GM18511 (cell line): ENCODE data around the gene MIB2.
"Not testable (repeated sequence)": the region's sequence is repeated elsewhere in the genome, so short reads cannot be mapped to it uniquely, and the experiment has no call there.

ENCODE experiments used
- ATAC-seq: cut with Tn5 transposase; IDR thresholded peaks from one replicate; pipeline ENCODE4 v1.9.1; 2021; ENCODE audit warnings: mild to moderate bottlenecking, moderate library complexity; ENCODE audit not compliant: unreplicated experiment

Gene MIB2

DNA sequence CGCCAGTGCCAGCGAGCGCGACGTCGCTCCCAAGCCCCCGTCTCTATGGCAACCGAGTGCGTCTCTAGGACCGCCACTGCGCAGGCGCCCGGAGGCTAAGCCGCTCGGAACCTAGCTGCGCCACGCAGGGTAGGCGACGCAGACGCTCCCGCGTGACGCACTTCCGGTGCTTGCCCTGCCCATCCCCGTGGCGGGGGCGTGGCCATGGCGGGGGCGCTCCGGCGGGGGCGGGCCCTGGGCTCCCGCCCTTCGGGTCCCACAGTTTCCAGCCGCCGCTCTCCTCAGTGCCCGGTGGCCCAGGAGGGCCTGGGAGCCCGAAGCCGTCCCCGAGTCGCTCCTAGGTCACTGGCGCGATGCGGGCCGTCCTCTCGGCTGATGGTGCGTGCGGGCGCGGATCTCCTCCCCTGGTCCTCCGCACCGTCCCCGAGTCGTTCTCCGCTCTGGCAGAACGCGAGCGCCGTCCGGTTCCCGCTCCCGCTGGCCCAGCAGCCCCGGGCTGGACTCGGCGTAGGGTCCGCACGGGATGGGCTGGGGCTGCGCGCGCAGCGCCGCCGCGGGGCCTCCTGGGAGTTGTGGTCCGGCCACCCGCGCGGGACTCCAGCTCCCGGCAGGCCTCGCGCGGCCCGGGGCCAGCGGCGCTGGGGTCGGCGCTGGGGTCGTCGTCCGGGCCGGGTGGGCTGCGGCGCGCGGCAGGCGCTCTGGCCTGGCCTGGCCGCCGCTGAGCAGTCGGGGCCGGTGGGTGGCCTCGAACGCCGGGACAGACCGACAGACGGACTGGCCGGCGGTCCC lies at the start of gene MIB2:
Gene MIB2 (plus strand): TSS at position 245 of the 789 bp plus-strand sequence. CDS start 7,953 bp downstream, outside the sequence.
- ATAC-seq = peak; percentile 85

DNA sequence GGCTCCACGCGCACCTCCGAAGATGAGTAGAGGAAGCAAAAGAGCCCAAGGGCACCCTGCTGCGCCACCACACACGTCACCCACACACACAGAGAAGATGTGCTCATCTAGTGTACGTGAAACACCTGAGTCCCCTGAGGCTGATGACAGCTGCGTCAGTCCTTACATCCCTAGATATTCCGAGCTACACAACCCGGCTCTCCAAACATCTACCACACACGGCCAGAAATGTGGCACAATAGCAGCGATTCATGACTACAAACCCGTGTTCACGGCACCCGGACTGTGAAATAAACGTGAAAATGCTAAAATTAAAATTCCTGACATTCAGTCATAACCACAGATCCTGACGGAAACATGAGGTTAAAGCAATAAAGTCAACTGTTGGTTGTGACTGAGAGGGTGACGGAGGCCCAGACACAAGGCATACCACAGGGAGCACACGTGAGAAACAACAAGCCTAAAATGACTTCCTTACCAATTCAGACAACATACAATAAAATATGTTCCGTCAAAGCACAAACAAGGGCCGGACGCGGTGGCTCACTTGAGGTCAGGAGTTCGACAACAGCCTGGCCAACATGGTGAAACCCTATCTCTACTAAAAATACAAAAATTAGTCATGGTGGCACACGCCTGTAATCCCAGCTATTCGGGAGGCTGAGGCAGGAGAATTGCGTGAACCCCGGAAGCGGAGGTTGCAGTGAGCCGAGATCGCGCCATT lies 48.0 kb upstream of the MIB2 start:
- no peak for ATAC-seq

DNA sequence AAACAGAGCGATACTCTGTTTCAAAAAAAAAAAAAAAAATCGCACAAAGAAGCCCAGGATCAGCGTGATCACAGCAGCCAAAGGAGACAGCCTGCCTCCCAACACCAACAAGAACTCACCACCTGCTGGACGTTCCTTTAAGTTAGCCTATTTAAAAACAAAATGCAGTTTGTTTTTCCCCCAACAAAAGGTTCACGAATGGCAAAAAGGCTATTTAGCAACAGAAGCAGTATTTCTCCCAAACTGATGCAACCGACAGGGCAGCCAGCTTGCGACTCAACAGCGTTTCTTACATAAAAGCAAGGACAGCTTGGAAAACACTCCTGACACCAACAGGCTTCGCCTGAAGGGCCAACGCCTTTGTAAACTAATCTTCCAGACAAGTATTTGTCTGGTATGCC lies 47.4 kb upstream of the MIB2 start:
- ATAC-seq = no peak

DNA sequence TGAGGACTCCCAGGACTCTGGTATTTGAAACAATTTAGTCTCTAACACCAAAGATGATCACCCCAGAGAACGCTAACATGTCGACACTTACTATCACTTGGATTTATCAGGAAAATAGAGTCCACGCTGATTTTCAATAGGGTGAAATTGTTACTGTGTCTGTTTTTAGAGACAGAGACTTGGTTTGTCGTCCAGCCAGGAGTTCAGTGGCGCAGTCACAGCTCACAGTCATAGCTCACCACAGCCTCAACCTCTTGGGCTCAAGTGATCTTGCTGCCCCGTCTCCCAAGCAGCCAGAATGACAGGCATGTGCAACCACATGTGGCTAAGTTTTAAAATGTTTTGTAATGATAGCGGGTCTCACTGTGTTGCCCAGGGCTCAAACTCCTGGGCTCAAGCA lies 46.0 kb upstream of the MIB2 start:
- no peak for ATAC-seq

DNA sequence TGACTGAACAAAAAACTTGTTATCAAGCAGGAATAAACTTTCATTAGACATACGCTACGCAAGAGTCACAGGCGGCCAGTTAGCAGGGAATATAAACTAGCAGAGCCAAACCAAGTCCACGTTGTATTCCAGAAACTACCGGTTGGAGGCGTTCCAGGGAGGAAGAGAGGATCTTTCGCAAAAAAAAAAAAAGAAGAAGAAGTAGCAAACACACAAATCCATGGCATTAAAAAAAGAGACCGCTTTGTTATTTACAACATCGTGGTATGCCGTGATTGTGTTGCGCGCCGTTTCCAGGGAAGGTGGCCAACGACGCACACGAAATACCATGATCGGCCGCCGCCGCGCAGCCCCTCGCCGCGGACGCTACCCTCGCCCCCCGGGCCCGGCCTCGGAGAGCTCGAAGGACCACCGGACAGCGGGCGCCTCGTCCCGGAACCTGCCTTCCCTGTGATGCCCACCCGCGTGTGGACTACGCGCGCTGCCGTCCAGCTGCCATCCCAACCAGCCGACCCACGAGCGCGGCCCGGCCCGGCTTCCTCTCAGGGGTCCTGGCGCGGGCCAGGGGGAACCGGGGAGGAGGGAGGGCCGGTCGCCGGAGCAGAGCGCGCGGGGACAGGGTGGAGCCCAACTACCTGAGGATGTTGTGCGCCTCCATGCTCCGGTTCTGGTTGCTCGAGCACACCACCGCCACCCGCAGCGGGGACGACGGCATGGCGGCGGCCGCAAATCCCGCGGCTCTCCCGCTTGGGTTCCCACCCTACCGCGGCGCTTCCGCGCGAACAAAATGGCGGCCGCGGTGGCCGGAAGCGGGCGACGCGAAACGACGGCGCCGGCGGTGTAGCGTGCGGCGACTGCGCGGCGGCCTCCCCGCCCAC lies 41.2 kb upstream of the MIB2 start:
- ATAC-seq = peak; percentile 78

DNA sequence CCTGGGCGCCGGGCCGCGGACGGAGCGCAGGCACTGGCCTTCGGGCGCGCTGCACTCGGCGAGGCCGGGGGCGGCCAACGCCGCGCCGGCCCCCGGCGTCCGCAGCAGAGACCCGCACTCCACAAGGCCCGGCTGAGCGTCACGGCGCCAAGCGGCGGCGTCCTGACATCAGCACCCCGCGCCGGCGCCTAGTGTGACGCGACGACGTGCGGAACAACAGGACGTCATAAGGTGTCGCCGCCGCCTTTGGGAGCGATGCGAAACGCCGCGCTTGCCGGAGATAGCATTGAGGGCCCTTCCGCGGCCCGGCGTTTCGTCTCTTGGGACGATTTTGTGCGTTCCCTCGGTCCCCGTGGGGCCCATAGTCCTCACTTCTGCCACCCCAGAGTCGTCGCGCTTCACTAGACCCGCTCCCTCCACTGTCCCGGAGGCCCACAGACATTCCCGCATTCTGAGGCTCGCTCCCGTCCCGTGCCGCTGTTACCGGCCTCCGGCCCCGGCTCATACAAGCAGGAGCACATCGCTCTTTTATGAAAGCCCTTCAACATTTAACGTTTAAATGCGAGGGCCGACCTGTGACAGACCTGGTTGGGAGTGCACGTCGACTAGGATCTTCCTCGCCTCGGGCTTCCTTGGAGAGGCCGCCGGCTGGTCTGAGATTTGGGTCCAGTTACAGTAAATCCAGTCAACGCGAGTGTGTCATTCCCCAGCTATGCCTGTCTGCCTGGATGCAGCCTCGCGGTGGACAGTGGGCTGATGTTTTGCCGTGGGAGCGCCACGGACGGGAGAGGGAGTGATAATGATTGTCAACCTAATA lies 40.4 kb upstream of the MIB2 start, which contains the start of gene SSU72:
Gene SSU72 (minus strand): TSS at position 143 of the 817 bp plus-strand sequence. CDS start 306 bp downstream, outside the sequence.
- ATAC-seq = peak; percentile 85

DNA sequence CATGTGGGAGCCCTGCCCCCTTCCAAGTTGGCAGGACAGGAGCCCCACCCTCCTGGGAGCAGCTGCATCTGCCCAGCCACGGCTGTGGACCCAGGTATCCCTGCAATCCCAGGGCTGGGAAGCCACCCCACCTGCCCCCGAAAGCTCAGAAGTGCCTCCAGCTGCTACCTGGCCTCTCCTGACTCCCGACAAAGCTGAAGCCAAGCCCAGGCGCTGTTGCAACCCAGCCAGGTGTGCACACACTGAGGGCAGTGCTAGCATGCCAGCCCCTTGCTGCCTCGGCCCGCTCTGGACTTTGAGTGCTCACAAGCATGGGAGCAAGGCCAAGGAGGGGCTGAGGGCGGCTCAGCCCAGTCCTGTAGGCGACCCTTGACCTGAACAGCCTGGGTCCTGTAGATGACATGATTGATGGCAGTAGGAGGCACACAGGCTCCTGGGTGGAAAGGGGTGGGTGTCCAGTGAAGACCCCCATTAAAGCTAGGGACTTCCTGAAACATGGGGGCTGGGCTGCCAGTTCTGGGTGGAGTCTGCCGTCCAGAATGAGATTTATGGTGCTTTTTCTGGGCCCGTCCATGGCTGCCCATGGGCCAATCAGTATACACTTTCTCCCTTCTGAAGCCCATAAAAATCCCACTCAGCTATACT lies 37.8 kb upstream of the MIB2 start:
- no peak for ATAC-seq

DNA sequence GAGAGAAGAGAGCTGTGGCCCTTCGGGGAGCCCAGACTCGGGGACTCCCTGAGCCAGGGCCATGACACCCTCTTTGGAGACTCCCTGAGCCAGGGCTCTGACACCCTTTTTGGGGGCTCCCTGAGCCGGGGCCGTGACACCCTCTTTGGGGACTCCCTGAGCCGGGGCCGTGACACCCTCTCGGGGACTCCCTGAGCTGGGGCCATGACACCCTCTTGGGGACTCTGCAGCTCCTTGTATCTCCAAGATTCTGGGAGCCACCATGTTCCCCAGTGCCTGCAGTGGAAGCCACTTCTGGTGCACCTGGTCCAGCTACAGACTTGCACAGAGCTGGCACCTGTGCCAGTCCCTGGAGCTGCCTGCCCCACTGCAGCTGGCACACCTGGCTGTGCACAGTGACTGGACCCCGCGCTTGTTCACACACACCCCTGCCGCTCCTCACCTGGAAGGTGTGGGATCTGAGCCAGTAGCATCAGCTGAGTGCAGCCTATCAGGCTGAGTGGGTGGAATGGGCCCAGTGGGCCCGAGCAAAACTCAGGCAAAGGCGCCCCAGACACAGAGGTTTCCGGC lies 36.8 kb upstream of the MIB2 start:
- no peak for ATAC-seq

DNA sequence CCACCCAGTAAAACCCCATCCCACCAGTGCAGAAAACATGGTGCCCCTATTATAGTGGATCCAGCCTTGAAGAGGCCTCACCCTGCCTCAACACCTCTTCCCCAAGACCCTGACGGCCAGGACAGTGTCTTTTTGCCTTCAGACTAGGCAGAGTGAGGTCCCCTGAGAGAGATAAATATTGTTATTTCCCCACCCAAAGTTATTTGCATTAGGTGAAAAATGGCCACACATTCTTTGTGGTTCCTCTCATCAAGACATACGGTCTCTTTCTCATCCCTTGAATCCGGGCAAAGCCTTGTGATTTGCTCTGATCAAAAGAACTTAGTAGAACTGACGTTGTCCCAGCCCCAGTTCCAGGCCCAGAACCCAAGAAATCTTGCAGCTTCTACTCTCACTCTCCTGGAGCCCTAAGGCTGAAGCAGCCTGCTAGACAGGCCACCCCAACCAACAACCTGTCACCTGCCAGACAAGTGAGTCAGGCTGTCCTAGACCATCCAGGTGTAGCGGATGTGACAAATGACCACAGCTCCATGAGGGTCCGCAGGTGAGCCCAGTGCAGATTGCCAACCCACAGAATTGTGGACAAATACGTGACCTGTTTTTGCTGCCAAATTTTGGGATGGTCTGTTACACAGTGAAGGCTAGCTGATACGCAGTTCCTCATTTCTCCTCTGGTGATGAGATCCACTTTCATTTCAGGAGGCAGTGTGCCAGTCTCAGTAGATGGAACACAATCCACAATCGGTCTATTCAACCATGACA lies 32.5 kb upstream of the MIB2 start:
- ATAC-seq = no peak

DNA sequence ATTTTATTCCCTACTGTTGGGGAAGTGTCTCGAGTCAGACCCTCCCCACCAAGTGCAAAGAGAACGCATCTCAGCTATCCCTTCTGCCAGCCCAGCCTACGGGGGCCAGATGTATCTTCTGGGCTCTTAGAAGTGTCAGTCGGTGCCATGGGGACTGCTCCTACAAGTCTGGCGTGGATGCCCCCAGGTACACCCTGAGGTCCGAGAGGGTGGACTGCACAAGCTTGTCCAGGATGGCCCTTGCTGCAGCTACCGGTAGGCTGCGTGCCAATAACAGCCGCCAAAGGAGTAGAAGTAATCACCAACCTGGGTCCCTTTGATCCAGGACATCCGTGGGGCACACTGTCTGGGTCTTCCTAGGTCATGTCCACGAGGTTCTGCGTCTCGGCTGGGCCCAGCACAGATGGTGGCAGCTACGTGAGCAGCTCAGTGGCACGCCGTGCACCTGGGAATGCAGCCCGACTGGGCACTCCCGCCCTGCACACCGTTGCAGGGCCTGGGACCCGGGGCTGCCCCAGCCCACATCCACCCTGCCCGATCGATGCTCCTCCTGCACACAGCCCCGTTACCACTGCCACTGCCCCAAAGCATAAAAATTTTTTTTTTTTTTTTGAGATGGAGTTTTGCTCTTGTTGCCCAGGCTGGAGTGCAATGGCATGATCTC lies 31.8 kb upstream of the MIB2 start:
- no peak for ATAC-seq

DNA sequence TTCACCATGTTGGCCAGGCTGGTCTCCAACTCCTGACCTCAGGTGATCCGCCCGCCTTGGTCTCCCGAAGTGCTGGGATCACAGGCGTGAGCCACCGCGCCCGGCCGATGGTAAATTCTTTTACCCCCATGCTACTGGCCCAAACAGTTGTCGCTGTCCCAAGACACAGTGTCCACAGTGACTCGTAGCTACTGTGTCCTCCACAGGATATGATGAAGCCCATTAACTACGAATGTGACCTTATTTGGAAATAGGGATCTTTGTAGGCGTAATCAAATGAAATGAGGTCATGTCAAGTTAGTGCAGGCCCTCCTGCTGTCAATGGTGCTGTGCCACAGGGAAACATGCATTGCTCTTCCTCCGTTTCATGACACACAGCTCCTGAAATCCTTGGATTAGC lies 23.8 kb upstream of the MIB2 start:
- ATAC-seq = no peak

DNA sequence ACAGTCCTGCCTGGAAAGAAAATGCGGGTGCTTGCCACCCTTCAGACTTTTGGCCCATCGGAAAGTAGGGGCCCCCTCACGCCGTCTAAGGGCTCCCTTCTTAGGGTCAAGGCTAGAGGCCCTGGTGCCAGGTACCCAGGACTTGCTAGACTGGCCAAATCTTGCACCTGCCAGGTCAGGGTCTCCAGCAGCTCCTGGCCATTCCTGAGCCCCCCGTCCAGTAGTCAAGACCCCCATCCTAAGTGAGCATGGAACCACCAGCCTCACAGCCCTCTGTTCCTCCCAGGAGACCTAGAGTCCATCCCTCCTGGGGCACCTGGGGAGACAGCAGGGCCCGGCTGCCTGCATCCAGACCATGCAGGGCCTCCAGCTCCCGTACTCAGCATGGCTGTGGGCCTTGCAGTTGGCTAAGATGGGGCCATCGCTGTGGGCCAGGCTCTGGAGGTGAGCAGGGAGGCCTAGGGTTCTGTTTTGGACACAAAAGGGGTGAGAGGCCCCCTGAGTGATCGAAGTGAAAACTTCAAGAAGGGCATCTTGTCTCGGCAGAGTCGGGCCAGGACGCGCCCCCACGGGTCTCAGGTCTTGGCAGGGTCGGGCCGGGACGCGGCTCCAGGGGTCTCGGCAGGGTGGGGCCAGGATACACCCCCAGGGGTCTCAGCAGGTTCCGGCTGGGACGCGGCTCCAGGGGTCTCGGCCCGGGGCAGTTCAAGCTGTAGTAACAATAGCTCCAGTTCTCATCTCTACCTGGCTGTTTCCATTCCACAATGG lies 21.3 kb upstream of the MIB2 start:
- ATAC-seq = no peak

DNA sequence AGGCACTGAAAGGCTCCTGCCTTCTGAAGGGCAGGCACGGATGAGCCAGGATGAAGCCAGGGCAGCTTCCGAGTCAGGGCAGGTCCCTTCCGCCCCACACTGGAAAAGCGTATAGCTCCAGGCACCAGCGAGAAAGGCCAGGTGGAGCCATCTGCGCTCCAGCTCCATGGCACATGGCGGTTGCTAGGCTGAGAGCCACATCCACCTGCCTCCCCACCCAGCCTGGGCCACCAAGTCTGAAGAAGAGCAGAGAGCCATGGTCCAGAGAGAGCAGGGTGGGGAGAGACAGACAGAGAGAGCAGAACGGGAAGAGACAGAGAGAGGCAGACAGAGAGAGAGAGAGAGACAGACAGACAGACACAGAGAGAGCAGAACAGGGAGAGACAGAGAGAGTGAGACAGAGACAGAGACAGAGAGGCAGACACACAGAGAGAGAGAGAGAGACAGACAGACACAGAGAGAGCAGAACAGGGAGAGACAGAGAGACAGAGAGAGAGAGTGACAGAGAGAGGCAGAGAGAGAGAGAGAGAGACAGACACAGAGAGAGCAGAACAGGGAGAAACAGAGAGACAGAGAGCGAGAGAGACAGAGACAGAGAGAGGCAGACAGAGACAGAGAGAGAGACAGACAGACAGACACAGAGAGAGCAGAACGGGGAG lies 20.6 kb upstream of the MIB2 start:
- no peak for ATAC-seq

DNA sequence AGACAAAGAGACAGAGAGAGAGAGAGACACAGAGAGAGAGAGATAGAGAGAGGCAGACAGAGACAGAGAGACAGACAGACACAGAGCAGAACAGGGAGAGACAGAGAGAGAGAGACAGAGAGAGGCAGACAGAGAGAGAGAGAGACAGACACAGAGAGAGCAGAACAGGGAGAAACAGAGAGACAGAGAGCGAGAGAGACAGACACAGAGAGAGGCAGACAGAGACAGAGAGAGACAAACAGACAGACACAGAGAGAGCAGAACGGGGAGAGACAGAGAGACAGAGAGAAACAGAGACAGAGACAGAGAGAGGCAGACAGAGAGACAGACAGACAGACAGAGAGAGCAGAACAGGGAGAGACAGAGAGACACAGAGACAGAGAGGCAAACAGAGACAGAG lies 20.0 kb upstream of the MIB2 start:
- not testable (repeated sequence) for ATAC-seq

DNA sequence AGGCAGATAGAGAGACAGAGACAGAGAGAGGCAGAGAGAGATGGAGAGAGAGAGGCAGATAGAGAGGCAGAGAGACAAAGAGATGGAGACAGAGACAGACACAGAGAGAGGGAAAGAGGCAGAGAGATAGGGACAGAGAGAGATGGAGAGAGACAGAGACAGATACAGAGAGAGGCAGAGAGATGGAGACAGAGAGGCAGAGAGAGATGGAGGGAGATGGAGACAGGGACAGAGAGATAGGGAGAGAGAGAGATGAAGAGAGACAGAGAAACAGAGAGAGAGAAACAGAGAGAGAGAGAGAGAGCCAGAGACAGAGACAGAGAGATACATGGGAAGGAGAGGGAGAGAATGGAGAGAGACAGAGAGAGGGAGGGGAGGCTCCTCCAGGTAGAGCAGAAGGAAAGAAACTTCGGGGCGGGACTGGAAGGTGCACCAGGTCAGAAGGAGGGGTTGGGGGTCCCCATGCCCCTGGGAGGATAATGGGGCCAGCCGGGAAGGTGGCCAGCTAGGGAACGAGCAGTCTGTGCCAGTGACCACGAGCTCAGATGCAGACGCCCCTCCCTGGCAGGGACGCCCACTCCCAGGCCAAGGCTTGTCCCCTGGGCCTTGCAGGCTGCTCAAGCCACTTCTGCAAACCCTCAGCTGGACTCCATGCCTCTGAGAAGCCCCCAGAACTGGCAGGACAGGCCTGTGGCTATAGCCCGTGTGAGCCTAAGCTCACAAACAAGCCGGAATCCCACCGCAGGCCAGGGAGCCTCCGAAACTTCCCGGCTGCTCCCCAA lies 18.6 kb upstream of the MIB2 start:
- ATAC-seq = no peak

DNA sequence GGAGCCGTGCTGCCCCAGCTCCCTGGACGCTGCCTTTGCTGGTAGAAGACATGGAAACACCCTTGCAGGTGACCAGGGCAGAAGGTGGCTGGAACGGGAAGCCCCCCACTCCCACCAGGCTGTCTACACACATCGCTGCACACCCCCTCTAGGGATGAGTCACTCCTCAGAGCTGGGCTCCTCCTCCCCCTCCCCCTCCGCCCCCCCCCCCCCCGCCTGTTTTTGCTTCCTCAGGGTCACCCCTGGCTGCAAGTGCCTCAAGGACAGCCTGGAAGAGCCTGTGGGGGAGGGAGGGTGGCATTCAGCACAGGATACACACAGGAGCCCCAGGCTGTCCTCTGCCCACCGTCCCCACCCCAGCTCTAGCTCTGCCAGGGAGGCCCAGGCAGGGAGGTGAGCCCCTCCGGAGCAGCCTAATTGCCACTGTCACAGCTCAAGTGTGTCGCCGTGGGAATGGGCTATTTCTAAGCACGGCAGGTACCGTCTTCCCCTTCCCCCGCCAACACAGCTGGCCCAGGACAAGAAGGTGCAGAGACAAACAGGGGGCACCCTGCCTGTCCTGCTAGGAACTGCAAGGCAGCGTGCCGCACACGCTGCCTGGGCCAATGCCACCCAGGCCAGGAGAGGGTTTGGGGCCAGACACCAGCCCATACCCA lies 17.9 kb upstream of the MIB2 start:
- no peak for ATAC-seq
